IMR-90 (cell line): ENCODE results near the gene ABI3BP.

Experiments used
- BHLHE40 ChIP-seq: fragments of 150-350 bp; IDR thresholded peaks from 2 replicates; pipeline ENCODE4 v1.6.1; 2016; ENCODE audit warnings: mild to moderate bottlenecking, low read depth, low read length
- CEBPB ChIP-seq: IDR thresholded peaks from 2 replicates; pipeline ENCODE4 v1.6.1; 2012; ENCODE audit warnings: low read depth, low read length, improper control_type of control experiment
- CHD1 ChIP-seq: IDR thresholded peaks from 2 replicates; pipeline ENCODE4 v1.6.1; 2012; ENCODE audit warnings: low read depth, low read length, improper control_type of control experiment
- CTCF ChIP-seq: conservative IDR thresholded peaks from 2 replicates; pipeline ENCODE4 v1.5.1; 2012; ENCODE audit warnings: mild to moderate bottlenecking, low read depth, low read length, improper control_type of control experiment
- MAZ ChIP-seq: IDR thresholded peaks from 2 replicates; pipeline ENCODE4 v1.6.1; 2012; ENCODE audit warnings: low read depth, mild to moderate bottlenecking, low read length, improper control_type of control experiment, moderate library complexity, borderline replicate concordance
- MXI1 ChIP-seq: IDR thresholded peaks from 2 replicates; pipeline ENCODE4 v1.6.1; 2012; ENCODE audit warnings: low read depth, mild to moderate bottlenecking, low read length, moderate library complexity, borderline replicate concordance
- NFE2L2 ChIP-seq: fragments of 150-350 bp; IDR thresholded peaks from 2 replicates; pipeline ENCODE4 v1.6.1; 2016; ENCODE audit warnings: low read depth, mild to moderate bottlenecking, low read length
- POLR2A ChIP-seq: IDR thresholded peaks from 2 replicates; pipeline ENCODE4 v1.6.1; 2012; ENCODE audit warnings: mild to moderate bottlenecking, low read depth, low read length
- RAD21 ChIP-seq: IDR thresholded peaks from 2 replicates; pipeline ENCODE4 v1.6.1; 2012; ENCODE audit warnings: low read length, improper control_type of control experiment
- RCOR1 ChIP-seq: IDR thresholded peaks from 2 replicates; pipeline ENCODE4 v1.6.1; 2012; ENCODE audit warnings: mild to moderate bottlenecking, low read length, improper control_type of control experiment; ENCODE audit not compliant: insufficient replicate concordance
- RFX5 ChIP-seq: IDR thresholded peaks from 2 replicates; pipeline ENCODE4 v1.8.0; 2012; ENCODE audit warnings: low read depth, mild to moderate bottlenecking, low read length, moderate library complexity
- TF ChIP-seq, protein P1 (sequence below): fragments of 150-350 bp; IDR thresholded peaks from 2 replicates; pipeline ENCODE4 v1.6.1; 2017; ENCODE audit warnings: mild to moderate bottlenecking, antibody characterized with exemption, low read length, low read depth
- TF ChIP-seq, protein P2 (sequence below): fragments of 150-350 bp; IDR thresholded peaks from 2 replicates; pipeline ENCODE4 v1.6.1; 2016; ENCODE audit warnings: low read depth, mild to moderate bottlenecking, low read length, moderate library complexity, borderline replicate concordance

GRCh38 chr3:100844063-100844936 lies 148.9 kb downstream of the ABI3BP start:
- no peak for TF ChIP-seq CTCF
- TF ChIP-seq POLR2A: no peak
- no peak for TF ChIP-seq MAZ
- TF ChIP-seq RAD21: no peak
- no peak for TF ChIP-seq RCOR1
- TF ChIP-seq, protein P1, sequence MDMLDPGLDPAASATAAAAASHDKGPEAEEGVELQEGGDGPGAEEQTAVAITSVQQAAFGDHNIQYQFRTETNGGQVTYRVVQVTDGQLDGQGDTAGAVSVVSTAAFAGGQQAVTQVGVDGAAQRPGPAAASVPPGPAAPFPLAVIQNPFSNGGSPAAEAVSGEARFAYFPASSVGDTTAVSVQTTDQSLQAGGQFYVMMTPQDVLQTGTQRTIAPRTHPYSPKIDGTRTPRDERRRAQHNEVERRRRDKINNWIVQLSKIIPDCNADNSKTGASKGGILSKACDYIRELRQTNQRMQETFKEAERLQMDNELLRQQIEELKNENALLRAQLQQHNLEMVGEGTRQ: no peak
- no peak for TF ChIP-seq CHD1
- TF ChIP-seq CEBPB: no peak
- TF ChIP-seq RFX5: no peak
- no peak for TF ChIP-seq BHLHE40
- TF ChIP-seq NFE2L2: no peak
- TF ChIP-seq, protein P2, sequence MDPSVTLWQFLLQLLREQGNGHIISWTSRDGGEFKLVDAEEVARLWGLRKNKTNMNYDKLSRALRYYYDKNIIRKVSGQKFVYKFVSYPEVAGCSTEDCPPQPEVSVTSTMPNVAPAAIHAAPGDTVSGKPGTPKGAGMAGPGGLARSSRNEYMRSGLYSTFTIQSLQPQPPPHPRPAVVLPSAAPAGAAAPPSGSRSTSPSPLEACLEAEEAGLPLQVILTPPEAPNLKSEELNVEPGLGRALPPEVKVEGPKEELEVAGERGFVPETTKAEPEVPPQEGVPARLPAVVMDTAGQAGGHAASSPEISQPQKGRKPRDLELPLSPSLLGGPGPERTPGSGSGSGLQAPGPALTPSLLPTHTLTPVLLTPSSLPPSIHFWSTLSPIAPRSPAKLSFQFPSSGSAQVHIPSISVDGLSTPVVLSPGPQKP: no peak
- no peak for TF ChIP-seq MXI1
